HL-60 (cell line): Measurements from ENCODE around the gene PANK2.

ENCODE experiments used
- CTCF ChIP-seq: IDR thresholded peaks from one replicate; pipeline ENCODE4 v1.5.1; 2011; ENCODE audit warnings: low read length, control low read depth, inconsistent platforms; ENCODE audit not compliant: insufficient read depth
- GABPA ChIP-seq: IDR thresholded peaks from 2 replicates; pipeline ENCODE4 v1.6.1; 2012; ENCODE audit warnings: low read depth
- REST ChIP-seq: IDR thresholded peaks from 2 replicates; pipeline ENCODE4 v1.6.1; 2012; ENCODE audit warnings: low read depth; ENCODE audit not compliant: insufficient replicate concordance
- SPI1 ChIP-seq: IDR thresholded peaks from 2 replicates; pipeline ENCODE4 v1.6.1; 2012; ENCODE audit warnings: low read depth, mild to moderate bottlenecking, borderline replicate concordance

GRCh38 chr20:3863317-3863716 is 25.9 kb upstream of the PANK2 start:
- TF ChIP-seq CTCF: no peak
- no peak for TF ChIP-seq REST
- TF ChIP-seq SPI1: no peak
- no peak for TF ChIP-seq GABPA
